ENCODE results near the gene TRIO. TPM values are rescaled to one million over a fixed set of nuclear protein-coding genes. Genes with fewer than 3 reads are reported as not detected.

TRIO gene
- total RNA-seq, 6 experiments from 2014 or later: 167 to 219 (median 190) TPM

DNA sequence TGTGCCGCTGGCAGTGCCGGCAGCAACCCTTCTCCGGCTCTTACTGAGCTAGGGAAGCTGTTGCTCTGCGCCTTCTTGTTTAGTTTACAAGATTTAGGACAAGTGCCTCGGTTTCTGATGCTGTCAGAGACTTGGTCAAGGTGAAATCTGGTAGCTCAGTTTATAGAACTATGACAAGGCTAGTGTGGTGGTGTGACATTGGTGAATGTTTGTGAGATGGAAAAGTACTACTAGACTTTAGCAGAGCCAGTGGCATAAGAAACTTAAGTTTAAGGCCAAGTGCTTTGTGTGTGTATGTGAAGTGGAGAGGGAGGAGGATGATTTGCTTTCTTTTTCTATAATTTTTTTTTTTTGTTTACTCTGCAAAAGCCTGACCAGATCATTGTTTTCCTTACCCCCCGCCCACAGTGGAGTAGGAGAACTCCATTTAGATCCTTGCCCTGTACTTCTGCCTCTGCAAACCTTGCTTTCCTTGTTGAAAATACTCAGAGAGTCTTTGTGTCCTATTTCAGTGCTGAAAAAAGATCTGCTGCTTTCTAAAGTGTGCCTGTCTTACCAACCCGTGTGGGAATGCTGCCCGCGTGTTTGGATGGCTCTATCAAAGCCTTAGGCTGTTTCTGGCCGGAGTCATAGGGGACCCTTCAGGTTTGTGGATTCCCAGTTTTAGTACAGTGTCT lies 75.9 kb downstream of the TRIO start:
- Mint-ChIP-seq H3K4me1 (ENCODE audit: low read depth) (peaks cover 94% of the 10 kb centered on the region), H3K27me3 (ENCODE audit: insufficient read depth) (peaks cover 7% of the 10 kb centered on the region), H3K9me3 (no peaks in the 10 kb centered on the region), H3K4me3 (no peak overlapping the region; the same call in 1 of the 2 replicates), H3K36me3 (ENCODE audit: low read depth) (peaks cover 58% of the 10 kb centered on the region), H3K27ac (peak overlapping the region; percentile 63)
- TF ChIP-seq, protein P1, sequence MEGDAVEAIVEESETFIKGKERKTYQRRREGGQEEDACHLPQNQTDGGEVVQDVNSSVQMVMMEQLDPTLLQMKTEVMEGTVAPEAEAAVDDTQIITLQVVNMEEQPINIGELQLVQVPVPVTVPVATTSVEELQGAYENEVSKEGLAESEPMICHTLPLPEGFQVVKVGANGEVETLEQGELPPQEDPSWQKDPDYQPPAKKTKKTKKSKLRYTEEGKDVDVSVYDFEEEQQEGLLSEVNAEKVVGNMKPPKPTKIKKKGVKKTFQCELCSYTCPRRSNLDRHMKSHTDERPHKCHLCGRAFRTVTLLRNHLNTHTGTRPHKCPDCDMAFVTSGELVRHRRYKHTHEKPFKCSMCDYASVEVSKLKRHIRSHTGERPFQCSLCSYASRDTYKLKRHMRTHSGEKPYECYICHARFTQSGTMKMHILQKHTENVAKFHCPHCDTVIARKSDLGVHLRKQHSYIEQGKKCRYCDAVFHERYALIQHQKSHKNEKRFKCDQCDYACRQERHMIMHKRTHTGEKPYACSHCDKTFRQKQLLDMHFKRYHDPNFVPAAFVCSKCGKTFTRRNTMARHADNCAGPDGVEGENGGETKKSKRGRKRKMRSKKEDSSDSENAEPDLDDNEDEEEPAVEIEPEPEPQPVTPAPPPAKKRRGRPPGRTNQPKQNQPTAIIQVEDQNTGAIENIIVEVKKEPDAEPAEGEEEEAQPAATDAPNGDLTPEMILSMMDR (IDR thresholded peaks at IDR 0.05): no peak
- DNase-seq: no peak

DNA sequence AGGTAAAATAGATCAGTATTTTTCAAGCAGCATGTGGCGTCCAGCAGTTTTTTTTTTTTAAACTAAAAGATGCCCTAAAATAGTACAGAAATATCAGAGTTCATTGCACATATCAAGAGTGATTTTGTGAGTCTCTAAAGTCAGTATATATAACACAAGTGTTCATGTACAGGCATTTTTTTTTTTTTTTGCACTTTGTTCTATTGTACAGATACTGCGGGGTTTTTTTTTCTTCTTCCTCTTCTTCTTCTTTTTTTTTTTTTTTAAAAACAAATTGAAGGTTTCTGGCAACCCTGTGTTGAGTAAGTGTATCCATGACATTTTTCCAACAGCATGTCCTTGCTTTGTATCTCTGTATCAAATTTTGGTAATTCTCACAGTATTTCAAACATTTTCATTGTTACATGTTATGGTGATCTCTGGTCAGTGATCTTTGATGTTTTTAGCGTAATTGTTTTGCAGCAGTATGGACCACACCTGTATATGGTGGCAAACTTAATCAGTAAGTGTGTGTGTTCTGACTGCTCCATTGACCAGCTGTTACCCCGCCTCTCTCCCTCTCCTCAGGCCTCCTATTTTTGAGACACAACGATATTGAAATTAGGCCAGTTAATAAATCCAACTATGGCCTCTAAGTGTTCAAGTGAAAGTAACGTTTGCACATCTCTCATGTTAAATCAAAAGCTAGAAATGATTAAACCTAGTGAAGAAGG lies 76.8 kb downstream of the TRIO start:
- Mint-ChIP-seq H3K27me3 (ENCODE audit: insufficient read depth) (peaks cover 7% of the 10 kb centered on the region), H3K36me3 (ENCODE audit: low read depth) (peaks cover 58% of the 10 kb centered on the region), H3K4me3 (no peak overlapping the region), H3K27ac (peak overlapping the region; percentile 58), H3K9me3 (no peaks in the 10 kb centered on the region), H3K4me1 (ENCODE audit: low read depth) (peaks cover 92% of the 10 kb centered on the region)
- no peak for DNase-seq
- TF ChIP-seq, protein P1 (IDR thresholded peaks at IDR 0.05): no peak

DNA sequence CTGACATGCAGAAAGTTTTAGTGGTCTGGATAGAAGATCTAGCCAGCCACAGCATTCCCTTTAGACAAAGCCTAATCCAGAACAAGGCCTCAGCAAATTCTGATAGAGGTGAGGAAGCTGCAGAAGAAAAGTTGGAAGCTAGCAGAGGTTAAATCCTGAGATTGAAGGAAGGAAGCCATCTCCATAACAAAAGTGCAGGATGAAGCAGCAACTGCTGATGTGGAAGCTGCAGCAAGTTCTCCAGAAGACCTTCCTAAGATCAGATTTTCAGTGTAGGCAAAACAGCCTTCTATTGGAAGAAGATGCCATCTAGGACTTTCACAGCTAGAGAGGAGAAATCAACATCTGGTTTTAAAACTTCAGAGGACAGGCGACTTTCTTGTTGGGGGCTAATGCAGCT lies 77.5 kb downstream of the TRIO start:
- H3K9me3 Mint-ChIP-seq: no peaks in the 10 kb centered on the region
- H3K27me3 Mint-ChIP-seq (ENCODE audit: insufficient read depth): peaks cover 7% of the 10 kb centered on the region
- H3K36me3 Mint-ChIP-seq (ENCODE audit: low read depth): peaks cover 59% of the 10 kb centered on the region
- DNase-seq: no peak
- peaks cover 92% of the 10 kb centered on the region for H3K4me1 Mint-ChIP-seq (ENCODE audit: low read depth)
- TF ChIP-seq, protein P1 (IDR thresholded peaks at IDR 0.05): no peak
- H3K4me3 Mint-ChIP-seq: no peak overlapping the region
- H3K27ac Mint-ChIP-seq: peak overlapping the region; percentile 58

DNA sequence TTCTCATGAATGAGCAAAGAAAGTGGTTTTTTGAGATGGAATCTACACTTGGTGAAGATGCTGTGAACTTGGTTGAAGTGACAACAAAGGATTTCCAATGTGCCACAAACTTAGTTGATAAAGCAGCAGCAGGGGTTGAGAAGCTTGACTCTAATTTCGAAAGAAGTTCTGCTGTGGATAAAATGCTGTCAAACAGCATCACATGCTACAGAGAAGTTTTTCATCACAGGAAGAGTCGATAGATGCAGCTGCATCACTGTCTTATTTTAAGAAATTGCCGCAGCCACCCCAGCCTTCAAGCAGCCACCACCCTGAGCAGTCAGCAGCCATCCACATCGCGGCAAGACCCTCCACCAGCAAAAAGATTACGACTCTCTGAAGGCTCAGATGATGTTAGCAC lies 78.6 kb downstream of the TRIO start:
- TF ChIP-seq, protein P1 (IDR thresholded peaks at IDR 0.05): no peak
- Mint-ChIP-seq H3K4me3 (no peak overlapping the region; the same call in 1 of the 2 replicates), H3K27ac (peak overlapping the region; percentile 49), H3K36me3 (ENCODE audit: low read depth) (peaks cover 58% of the 10 kb centered on the region), H3K4me1 (ENCODE audit: low read depth) (peaks cover 92% of the 10 kb centered on the region), H3K9me3 (no peaks in the 10 kb centered on the region), H3K27me3 (ENCODE audit: insufficient read depth) (peaks cover 6% of the 10 kb centered on the region)
- no peak for DNase-seq

DNA sequence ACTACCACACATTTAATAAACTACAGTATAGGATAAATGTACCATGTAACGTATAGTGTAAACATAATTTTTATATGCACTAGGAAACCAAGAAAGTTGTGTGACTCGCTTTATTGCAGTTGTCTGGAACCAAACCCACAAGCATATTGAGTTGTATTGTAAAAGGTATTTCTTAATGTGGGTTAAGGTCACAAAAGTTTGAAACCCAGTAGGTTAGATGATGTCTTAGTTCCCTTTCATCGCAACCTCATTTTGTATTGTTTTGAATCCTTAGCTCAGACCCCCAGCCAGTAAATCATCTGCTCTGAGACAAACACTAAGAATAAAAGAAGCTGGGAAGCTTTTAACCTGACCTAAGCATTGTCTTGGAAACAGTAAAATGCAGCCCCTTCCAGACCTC lies 79.1 kb downstream of the TRIO start:
- Mint-ChIP-seq H3K4me1 (ENCODE audit: low read depth) (peaks cover 92% of the 10 kb centered on the region), H3K9me3 (no peaks in the 10 kb centered on the region)

More for the DNA sequence above, 79.1 kb downstream of the TRIO start:
- Mint-ChIP-seq H3K36me3 (ENCODE audit: low read depth) (peaks cover 63% of the 10 kb centered on the region), H3K27ac (no peak overlapping the region), H3K27me3 (ENCODE audit: insufficient read depth) (peaks cover 6% of the 10 kb centered on the region), H3K4me3 (no peak overlapping the region)
- DNase-seq: no peak
- TF ChIP-seq, protein P1 (IDR thresholded peaks at IDR 0.05): no peak

Measured in HFFc6 (cell line).